Stimulated activated CD8-positive, alpha-beta memory T cell treated with anti-CD3 and anti-CD28 coated beads, Interleukin-4, amount 100 ng/mL, for 1 hour (primary cell): ENCODE results near the gene GNB3.
"Not testable (repeated sequence)": the region's sequence is repeated elsewhere in the genome, so short reads cannot be mapped to it uniquely, and the experiment has no call there.

Experiments
- DNase-seq, 2 donors: peaks; one replicate each; pipeline ENCODE4 v3.0.0-alpha.2; 2020; ENCODE audit warnings: low read depth in 2 of 2, low spot score in 1 of 2

The GNB3 gene

DNA sequence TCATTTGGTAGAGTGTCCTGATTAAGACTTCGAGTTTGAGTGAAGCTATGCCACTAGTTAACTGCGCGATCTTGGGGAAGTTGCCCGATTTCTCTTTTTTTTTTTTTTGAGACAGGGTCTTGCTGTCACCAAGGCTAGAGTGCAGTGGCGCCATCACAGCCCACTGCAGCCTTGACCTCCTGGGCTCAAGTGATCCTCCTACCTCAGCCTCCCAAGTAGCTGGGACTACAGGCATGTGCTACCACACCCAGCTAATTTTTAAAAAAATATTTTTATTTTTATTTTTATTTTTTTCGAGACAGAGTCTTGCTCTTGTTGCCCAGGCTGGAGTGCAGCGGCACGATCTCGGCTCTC is 33.3 kb downstream of the GNB3 start:
- not testable (repeated sequence) for DNase-seq

DNA sequence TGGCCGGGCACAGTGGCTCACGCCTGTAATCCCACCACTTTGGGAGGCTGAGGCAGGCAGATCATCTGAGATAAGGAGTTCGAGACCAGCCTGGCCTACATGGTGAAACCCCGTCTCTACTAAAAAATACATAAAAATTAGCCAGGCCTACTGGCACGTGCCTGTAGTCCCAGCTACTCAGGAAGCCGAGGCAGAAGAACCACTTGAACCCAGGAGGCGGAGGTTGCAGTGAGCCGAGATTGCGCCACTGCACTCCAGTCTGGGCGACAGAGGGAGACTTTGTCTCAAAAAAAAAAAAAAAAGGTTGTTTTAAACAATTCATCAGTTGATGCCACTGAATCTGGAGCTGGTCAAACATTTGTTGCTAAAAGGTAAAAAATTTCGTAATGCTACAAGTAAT is 39.1 kb downstream of the GNB3 start:
- DNase-seq = not testable (repeated sequence)

DNA sequence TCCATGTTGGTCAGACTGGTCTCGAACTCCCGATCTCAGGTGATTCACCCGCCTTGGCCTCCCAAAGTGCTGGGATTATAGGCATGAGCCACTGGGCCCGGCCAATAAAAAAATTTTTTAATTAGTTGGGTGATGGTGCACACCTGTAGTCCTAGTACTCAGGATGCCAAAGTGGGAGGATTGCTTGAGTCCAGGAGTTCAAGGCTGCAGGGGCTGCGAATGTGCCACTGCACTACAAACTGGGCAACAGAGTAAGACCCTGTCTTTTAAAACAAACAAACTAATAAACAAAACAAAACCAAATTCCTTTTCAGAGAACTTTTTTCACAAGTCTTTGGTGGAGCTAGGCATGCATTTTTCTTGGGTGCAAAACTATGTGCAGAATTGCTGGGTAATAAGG is 42.5 kb downstream of the GNB3 start:
- no peak for DNase-seq

DNA sequence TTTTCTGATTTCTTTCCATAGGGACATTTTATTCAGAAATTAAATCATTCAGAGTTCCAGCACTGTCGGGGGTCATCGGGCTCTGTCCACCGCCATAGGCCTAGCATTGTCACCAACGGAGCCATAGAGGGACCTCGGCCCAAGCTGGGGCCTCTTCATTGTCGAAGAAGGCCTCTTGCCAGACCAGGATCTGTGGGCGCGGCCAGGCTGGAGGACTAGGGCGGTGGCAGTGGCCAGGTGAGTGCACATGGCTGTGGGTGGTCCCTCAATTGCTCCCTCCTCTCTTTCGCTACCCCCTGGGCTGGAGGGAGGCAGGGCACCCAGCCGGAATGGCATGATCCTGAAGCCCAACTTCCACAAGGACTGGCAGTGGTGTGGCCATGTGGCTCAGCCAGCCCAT is 43.0 kb downstream of the GNB3 start:
- no peak for DNase-seq

DNA sequence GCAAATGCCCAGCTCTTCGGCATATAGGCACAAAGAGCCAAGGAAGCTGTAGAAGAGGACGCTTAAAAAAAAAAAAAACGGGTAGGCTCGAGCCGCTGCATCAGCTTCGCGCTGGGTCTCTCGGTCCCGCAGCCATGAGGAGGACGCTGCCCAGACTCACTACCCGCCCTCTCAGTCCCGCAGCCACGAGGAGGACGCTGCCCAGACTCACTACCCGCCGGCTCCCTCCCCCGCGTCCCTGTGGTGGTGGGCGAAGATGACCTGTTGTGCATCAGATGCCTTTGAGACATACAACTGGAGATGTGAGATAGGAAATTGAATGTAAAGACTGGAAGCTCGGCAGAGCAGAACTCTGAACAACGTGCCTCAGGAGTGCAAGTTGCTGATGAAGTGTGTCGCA is 43.8 kb downstream of the GNB3 start:
- no peak for DNase-seq

DNA sequence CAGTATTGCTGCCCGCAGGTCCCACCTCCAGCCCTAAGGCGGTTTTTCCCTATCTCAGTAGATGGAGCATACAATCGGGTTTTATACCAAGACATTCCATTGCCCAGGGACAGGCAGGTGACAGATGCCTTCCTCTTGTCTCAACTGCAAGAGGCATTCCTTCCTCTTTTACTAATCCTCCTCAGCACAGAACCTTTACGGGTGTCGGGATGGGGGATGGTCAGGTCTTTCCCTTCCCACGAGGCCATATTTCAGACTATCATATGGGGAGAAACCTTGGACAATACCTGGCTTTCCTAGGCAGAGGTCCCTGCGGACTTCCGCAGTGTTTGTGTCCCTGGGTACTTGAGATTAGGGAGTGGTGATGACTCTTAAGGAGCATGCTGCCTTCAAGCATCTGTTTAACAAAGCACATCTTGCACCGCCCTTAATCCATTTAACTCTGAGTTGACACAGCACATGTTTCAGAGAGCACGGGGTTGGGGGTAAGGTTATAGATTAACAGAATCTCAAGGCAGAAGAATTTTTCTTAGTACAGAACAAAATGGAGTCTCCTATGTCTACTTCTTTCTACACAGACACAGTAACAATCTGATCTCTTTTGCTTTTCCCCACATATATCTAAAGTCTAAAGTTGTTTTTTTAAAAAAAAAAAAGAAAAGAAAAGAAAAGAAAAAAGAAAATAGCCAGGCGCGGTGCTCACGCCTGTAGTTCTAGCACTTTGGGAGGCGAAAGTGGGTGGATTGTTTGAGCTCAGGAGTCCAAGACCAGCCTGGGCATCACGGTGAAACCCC is 45.7 kb downstream of the GNB3 start:
- DNase-seq = not testable (repeated sequence)

DNA sequence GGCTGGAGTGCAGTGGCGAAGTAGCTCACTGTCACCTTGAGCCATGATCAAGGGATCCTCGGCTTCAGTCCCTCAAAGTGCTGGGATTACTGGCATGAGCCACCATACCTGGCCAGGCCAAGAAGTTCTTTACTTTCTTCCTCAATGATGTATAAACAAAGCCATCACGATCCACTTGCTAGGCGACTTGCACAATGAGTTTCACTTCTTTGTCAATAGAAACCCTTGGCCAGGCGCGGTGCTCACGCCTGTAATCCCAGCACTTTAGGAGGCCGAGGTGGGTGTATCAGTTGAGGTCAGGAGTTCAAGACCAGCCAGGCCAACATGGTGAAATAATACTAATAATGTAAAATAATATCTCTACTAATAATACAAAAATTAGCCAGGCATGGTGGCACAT is 46.7 kb downstream of the GNB3 start:
- no peak for DNase-seq

DNA sequence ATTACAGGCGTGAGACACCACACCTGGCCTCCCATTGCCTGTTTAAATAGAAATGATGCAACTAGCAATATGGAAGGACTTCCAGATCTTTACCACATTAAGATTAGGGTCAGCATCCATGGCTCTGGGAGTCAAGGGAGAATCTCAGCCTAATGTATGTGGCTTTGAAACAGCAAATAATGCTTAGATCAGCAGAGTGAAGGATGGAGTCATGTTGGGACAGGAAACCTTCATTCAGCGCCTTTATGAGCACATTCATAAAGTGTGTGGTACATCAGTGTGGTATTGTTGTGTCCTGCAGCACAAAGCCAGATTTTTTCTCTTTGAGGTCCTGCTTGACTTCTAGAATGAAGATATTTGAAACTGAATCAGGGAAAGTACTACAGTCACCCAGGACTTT is 47.6 kb downstream of the GNB3 start:
- DNase-seq = no peak

DNA sequence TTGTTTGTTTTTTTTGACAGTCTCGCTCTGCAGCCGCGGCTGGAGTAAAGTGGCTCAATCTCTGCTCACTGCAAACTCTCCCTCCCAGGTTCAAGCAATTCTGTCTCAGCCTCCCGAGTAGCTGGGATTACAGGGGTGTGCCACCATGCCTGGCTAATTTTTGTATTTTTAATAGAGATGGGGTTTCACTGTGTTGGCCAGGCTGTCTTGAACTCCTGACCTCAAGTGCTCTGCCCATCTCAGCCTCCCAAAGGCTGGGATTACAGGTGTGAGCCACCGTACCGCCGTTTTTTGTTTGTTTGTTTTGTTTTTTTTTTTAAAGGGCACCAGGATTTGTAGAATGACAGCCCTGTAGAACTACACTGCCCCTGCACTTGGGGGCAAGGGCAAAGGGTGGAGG is 48.1 kb downstream of the GNB3 start:
- not testable (repeated sequence) for DNase-seq

DNA sequence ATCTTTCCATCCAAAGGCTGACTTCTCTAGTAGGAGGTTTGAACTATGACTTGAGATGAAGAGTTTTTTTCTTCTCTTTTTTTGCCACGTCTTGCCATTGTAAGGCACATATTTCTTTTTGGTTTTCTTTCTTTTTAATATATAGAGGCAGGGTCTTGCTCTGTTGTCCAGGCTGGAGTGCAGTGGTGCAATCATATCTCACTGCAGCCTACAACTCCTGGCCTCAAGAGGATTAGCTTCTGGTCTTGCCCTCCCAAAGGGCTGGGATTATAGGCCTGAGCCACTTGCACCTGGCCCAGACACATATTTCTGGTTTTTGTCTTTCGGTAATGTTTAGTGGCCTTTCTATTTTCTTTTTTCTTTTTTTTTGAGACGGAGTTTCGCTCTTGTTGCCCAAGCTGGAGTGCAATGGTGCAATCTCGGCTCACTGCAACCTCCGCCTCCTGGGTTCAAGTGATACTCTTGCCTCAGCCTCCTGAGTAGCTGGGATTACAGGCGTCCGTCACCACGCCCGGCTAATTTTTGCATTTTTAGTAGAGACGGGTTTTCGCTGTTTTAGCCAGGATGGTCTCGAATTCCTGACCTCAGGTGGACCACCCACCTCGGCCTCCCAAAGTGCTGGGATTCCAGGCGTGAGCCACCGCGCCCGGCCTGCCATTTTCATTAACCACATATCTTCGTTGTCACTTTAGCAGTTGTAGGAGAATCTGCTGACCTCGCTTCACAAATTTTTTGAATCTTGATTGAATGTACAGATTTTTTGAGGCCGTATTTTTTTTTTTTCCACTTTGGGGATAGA is 49.2 kb downstream of the GNB3 start:
- DNase-seq = not testable (repeated sequence)

DNA sequence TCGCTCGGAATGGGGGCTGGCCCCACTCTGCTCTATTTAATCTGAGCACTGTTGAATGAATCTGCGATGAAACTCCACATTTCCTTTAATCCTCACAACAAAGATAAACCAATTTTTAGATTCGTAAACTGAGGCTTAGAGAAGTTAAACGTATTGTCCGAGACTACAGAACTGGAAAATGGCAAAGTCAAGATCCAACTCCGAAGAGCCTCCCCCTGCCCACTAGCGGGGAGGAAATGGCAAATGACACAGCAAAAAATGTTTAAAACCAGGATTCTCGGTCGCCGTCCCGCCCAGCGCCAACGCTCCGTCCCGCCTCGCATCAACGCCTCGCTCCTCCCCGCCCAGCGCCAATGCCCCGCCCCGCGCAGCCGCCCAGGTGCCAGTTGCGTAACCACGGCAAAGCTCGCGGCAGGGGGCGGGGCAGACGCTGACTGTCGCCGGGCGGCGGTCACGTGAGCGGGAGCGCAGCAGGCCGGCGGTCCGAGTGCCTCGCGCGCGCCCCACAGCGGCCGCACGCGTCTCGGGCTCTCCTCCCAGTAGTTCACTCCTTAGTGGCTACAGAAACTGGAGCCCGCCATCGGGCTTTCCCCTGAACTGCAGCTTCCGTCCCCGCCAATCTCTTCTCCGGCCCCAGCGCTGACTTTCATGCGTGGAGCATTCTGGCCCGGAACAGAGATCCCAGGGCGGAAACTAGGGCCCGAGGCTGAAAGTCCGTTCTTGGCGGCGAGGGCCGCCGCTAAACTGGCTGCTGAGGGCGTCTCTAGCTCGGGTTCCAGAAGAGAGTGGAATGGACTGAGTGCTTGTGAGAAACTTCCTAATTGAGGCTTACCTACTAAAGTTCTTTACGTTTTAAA is 50.3 kb downstream of the GNB3 start:
- peak; percentile 97 to 99 for DNase-seq

DNA sequence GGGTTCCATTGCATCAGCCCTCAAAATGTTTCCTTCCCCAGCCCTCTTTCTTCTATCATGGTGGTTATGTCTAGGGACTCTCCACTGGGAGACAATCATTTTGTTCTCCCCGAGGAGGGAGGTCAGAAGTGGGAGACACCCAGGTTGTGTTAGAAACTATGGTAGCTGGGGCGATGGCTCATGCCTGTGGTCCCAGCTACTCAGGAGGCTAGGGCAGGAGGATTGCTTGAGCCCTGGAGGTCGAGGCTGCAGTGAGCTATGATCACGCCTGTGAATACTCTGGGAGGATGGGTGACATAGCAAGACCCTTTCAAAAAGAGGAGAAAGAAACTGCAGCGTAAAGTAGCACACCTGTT is 50.9 kb downstream of the GNB3 start:
- DNase-seq = no peak

DNA sequence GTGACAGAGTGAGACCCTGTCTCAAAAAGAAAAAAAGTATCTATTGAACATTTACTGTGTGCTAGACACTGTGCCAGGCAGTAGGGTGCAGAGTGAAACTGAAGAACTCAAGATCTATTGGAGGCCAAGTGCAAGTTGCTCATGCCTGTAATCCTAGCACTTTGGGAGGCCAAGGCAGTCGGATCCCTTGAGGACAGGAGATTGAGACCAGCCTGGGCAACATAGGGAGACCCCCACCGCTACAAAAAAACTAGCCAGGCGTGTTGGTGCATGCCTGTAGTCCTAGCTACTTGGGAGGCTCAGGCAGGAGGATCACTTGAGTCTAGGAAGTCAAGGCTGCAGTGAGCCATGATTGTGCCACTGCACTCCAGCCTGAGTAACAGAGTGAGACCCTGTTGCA is 52.0 kb downstream of the GNB3 start:
- DNase-seq = not testable (repeated sequence)

DNA sequence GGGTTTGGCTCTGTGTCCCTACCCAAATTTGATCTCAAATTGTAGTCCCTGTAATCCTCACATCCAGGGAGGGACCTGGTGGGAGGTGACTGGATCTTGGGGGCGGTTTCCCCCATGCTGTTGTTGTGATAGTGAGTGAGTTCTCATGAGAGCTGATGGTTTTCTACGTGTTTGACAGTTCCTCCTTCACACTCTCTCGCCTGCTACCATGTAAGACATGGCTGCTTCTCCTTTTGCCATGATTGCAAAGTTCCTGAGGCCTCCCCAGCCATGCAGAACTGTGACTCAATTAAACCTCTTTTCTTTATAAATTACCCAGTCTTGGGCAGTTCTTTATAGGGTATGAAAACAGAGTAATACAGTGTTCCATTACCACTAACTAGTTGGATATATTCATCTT is 53.6 kb downstream of the GNB3 start:
- no peak for DNase-seq
